Nucleus accumbens (tissue), 56 donors: ENCODE measurements around the gene C1QTNF1.
A peak's percentile ranks its signal among the peaks of the same experiment; 100 is the strongest.
"Not testable (repeated sequence)": the region's sequence is repeated elsewhere in the genome, so short reads cannot be mapped to it uniquely, and the experiment has no call there.

Experiments
- DNase-seq, 56 donors: peaks; one replicate each; lab custom pipeline; 2025; lab: John Stamatoyannopoulos, UW

The C1QTNF1 gene

DNA sequence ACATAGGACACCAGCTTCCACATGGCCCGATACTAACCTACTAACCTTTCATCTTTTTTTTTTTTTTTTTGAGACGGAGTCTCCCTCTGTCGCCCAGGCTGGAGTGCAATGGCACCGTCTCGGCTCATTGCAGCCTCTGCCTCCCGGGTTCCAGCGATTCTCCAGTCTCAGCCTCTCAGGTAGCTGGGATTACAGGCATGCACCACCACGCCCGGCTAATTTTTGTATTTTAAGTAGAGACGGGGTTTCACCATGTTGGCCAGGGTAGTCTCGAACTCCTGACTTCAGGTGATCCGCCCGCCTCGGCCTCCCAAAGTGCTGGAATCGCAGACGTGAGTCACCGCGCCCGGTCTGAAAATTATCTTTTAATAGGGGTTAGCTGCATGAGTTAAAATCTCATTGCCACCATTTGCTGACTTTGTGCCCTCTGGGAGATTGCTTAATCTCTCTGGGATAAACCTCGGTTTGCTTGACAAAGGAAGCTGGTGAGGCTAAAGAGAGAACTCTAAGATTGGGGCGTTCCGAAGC is 50.2 kb downstream of the C1QTNF1 start:
- DNase-seq: not testable (repeated sequence)

GRCh38 chr17:79074649-79075445 is 50.9 kb downstream of the C1QTNF1 start, which contains the start of gene ENGASE:
Gene ENGASE, plus strand, starts transcription at chr17:79074824. Its CDS starts 121 bp downstream, at chr17:79074945.
- DNase-seq: peak; percentile 38 to 97 (median 89)

DNA sequence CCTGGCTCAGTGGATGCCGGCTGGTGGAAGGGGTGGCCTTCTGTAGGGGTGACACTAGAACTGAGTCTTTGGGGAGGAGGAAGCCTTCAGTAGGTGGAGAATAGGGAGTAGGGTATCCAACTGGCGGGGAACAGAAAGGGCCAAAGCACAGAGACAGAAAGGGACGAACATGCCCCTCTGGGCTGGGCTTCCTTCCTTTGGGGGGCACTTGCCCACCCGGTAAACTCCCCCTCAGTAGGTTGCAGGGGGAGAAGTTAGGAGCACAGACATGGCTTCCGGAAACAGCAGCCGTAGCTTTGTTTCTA is 51.4 kb downstream of the C1QTNF1 start:
- DNase-seq: peak in 2 of 56 donors; percentile 24 to 34

DNA sequence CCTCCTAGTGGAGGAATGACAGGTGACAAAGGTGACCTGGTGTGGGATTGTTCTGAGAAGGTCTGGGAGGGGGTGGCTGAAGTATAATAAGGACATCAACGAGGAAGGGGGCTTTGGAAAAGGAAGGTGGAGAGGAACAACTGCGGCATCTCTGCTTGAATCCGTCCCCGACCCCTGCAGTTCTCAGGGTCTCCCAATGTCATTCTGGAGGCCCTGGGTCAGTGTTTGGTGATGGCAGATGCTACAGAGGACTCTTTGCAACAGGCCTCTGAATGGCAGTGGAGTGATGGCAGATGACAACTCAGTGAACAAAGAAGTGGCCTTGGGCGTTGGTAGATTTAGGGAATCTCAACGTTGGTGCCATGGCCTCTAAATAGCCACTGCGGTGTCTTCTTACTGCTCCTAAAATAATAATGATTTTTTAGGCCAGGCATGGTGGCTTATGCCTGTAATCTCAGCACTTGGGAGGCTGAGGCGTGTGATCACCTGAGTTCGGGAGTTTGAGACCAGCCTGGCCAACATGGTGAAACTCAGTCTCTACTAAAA is 52.0 kb downstream of the C1QTNF1 start:
- no peak for DNase-seq

GRCh38 chr17:79077587-79077986 is 53.6 kb downstream of the C1QTNF1 start:
- DNase-seq: no peak

DNA sequence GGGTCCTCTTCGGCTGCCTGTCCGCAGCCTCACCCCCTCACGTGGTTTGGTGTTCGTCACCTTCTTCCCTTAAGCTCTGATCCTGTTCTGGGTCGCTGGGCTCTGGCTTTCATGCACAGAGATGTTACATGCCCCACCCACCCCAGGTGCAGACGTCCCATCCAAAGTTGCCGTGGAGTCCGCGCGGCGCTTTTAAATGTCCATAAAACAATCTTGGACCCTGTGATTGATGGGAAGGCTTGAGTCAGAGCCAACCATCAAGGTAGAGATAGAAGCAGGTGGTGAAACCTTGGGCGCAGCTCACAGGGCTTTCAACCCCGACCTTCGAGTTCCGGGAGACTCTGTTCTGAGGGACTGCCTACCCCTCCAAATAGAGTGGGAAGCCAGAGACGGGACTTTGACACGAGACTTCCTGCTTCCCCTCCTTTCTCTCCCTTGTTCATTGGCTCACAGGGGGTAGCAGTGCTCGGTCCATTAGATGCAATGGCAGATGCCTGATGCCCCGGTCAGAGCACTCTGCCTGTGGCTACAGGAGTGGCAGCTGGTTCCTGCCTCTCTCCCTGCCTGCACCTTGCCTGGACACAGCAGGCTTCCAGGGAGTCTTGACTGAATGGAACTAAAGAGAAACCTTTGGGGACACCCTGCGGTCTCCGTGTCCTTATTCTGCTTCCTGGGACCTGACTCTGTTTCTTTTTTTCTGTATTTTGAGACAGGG is 54.7 kb downstream of the C1QTNF1 start:
- no peak for DNase-seq

DNA sequence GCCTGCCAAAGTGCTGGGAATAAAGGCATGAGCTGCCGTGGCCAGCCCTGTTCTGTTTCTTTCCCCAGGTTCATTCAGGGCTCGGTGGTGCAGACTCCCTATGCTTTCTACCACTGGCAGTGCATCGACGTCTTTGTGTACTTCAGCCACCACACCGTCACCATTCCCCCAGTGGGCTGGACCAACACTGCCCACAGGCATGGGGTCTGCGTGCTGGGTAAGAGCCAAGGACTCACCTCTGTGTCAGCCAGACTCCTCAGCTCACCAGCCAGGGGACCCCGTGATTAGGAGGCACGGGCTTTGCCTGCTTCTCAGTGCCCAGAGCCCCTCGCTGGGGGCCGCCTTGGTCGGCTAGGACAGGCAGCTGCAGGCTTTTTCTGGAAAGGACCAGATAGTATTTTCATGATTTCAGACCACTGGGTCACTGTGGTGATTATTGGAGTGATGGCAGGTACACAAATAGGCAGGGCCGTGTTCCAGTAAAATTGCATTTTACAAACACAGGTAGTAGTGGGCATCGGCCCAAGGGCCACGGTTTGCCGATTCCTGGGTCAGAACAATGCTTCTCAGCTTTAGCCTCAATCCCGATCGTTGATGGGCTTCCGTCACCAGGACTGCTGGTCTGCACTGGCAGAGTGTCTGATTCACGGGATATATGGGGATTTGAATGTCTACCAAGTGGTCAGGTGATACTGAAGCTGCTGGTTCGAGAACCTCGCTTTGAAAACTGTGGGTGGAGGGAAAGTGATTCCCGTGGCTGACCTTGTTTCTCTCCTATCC is 55.6 kb downstream of the C1QTNF1 start:
- no peak for DNase-seq

GRCh38 chr17:79080349-79080748 is 56.4 kb downstream of the C1QTNF1 start:
- DNase-seq: peak in 18 of 56 donors; percentile 3 to 58 (median 24)

GRCh38 chr17:79080761-79081290 is 56.9 kb downstream of the C1QTNF1 start:
- DNase-seq: no peak

DNA sequence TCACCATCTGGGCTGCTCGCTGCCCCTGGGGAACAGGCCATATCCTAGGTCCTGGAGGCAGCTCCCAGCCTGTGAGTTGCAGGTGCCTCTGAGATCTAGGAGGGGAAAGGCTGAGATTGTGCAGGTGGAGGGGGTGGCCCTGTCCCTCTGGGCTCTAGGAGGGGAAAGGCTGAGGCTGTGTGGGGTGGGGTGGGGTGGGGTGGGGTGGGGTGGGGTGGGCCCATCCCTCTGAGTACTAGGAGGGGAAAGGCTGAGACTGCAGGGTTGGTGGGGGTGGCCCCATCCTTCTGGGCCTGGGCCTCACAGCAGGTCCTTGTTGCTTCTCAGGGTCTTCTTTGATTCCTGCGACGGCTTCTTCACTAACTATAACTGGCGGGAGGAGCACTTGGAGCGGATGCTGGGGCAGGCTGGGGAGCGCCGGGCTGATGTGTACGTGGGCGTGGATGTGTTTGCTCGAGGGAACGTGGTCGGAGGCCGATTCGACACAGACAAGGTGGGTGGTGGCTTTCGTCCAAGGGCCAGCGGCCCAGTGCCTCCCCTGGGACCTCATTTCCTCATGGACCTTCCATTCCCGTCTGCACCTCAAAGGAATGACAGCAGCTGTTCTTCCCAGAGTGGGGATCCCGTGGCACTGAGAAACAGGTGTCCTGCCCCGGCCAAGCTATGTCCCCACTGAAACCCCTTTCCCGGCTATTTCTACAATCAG is 57.8 kb downstream of the C1QTNF1 start:
- no peak for DNase-seq

DNA sequence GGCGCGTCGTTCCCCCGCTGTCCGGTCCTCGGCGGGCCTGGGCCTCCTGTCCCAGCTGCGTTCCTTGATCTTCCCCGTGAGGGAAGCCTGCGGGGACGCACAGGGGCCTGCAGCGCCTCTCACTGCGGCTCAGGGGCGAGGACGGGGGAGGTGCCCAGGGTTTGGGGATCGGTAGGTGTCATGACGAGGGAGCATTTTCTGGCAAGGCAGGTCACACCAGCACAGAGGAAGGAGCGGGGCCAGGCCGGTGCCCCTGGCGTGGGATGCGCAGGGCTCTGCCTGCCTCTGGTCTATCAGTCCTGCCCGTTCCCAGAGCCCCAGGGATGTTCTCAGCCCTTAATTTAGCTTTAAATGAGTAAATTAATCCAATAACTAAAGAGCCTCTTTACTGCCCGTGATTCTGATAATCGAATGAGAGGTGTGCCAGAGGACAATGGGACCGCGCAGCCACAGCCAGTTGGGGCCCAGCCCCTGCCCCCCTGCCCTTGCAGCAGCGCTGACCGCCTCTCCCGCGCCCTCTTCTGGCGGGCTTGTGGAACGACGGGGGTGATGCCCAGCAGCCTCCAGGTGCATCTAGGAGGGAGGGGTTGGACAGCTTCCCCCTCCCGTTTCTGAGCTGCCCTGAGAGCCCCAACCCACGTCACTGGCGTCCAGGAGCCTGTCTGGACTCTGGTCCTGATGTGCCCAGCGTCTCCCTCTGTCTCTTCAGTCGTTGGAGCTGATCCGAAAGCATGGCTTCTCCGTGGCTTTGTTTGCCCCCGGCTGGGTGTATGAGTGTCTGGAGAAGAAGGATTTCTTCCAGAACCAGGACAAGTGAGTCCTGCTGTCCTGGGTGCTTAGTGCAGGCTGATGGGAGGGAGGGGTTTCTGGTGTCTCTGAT is 58.6 kb downstream of the C1QTNF1 start:
- peak in 13 of 56 donors; percentile 8 to 63 (median 16) for DNase-seq

- no peak for DNase-seq
Measured at GRCh38 chr17:79083191-79083971, 59.4 kb downstream of the C1QTNF1 start.

- DNase-seq: no peak
Measured at GRCh38 chr17:79084291-79085153, 60.6 kb downstream of the C1QTNF1 start.

DNA sequence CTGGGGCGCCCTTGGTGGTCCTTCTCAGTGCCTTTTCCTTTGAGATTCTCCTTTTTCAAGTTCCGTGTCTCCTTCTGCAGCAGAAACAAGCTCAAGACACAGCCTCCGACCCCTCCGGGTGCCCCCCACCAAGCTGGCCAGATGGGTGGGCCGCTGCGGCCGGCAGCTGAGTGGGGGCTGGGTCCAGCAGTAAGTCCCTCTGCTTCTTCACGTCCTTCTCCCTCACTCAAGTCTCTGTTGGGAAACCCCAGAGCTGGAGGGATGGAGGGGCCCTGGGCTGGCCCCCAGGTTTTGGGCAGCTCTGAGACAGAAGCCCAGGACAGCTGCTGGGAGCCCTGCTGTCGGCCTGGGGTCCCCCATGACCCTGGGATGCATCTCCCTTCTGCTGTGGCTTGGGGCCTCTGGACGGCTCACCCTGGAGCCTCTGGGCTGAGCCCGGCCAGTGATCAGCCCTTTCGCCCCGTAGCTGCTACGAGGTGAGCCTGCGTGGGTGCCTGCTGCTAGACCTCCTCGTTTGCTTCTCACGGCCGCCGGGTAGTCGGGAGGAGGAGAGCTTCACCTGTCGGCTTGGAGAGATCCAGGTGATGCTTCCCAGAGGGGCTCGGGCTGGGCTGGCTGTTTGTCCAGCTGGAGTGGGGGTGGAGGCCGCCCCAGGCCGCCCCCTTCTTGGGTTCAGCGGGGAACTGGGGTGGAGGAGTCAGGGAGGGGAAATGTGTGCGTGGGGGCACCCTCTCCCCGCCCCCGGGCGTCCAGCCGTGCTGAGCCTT is 61.4 kb downstream of the C1QTNF1 start:
- DNase-seq: no peak

GRCh38 chr17:79085921-79086551 is 62.1 kb downstream of the C1QTNF1 start:
- DNase-seq: no peak
